GM20431 (cell line): ENCODE results near the gene NEK11.

Experiments
- in situ Hi-C: fragments of 300-500 bp; cut with MseI, MboI; formaldehyde crosslinking; loops from one replicate; pipeline ENCODE4 v1.15.0; 2020; ENCODE audit warnings: low sequenced_read_pairs; ENCODE audit not compliant: unreplicated experiment

NEK11 gene

DNA sequence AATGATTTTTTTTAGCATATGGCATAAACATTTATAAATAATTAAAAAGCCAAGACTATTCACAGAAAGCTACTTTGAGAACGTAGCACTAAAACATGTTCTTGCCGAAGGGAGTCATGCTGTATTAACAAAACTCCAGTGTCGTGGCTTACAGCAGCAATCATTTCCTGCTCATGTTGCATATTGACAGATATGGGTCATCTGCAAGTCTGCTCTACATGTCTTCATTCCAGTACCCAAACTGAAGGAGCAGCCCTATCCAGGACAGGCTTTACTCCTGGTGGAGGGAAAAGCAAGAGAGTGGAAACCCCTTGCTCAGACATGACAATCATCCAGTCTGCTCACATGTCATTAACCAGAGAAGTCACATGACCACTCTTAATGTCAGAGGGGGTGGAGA lies 87.6 kb downstream of the NEK11 start:
- in situ Hi-C loops = no loop called here

DNA sequence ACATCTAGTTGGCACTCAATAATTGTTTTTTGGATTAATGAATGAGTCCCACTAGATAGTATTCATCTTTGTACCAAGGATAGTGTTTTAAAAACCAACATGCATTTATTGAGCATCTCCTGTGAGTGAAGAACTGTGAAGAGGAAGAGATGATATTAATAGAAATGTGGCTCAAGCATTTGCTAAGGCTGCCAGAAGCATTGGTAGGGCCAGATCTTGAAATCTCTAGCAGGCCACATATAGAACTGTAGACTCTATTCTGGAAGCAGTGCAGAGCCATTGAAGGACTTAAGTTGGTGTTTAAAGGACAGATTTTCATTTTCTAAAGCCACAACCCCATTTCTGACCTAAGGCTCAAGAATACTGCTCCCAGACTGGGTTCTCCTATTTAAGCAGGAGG lies 99.0 kb downstream of the NEK11 start:
- in situ Hi-C loops = no loop called here

DNA sequence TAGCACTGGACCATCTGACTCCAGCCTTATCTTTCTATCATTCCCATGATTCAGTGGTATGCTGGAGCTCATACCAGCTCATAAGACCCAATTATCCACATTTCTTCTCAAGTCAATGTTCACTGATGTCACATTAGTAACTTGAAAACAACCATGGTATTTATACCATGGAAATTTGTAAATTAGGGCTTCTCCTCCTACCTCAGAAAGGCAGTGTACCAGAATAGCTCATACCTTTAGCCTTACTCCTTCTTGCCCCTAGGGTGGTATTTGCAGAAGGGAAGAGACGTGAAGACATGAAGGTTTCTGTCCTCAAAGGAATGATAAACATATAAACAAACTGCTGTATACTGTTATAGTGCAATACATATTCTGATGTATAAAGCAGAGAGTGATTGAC lies 114.2 kb downstream of the NEK11 start:
- in situ Hi-C loops = no loop called here

DNA sequence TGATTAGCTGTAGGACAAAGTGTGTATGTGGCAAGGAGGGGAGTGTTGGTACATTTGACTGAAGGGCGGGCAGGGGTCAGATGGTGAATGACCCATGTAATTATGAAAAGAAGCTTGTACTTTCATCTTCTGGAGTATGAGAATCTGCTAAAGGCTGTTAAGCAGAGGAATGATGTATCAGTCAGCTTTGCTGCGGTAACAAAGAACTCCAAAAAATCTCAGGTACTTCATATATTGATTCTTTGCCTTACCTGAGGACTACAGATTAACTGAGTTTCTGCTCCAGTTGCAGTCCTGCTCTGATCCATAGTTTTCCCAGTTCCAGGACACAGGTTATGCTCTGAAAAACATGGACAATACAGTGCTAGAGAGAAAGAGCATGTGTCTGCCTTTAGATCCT lies 115.1 kb downstream of the NEK11 start:
- in situ Hi-C loops = no loop called here

- in situ Hi-C loops = no loop called here
Observed at GRCh38 chr3:131142580-131142979, 115.9 kb downstream of the NEK11 start.

DNA sequence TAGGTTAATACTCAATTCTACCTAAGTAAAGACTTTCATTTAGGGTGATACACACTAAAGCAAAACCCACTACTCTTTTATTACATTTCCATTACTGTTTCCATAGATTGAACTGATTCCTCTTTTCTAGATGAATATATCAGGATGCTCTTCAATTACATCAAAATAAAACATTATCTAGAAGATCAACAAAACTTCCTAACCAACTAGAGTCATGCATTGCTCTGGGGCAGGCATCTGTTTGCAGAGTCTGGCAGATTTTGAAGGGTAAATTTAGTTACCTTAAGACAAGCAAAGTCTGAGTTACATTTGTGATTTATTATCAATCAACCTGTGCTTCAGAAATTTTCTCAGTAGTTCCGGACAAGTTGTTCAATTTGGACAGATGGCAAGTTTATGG lies 117.1 kb downstream of the NEK11 start:
- in situ Hi-C loops = no loop called here

- in situ Hi-C loops = no loop called here
Observed at GRCh38 chr3:131147534-131147933, 120.9 kb downstream of the NEK11 start.

DNA sequence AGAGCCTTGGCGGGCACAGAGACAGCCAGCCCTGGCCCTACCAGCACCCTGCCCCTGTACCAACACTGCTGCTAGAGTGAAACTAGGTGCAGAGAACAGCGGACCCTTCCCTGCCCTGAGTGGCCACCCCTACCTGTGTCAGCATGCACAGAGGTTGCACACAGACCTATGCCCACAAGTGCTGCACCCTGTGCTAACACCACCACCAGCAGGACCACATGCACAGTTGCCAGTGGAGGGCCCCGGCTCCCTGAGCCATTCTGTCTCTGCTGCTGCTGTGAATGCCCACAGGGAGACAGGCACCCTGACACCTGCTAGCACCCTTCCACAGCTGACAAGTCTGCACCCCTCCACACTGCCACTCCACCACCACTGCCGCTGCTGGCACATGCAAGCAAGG lies 131.8 kb downstream of the NEK11 start:
- in situ Hi-C loops = no loop called here

DNA sequence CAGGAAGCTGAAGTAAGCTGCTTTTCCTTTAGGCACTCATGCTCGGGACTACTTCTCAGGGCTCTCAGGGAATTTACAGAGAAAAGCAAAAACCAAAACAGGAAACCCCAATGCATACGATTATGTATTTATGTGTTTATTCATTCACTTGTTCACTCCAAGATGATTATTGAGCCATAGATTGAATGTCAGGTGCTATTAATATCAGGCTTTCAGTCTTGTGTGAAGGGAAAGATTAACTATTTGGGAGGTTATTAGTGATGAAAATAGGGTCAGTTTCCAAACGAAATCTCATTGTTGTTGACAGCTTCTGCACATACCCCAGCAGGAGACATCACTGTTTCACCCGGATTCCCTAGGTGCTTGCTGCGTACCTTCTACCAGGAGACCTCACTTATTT lies 135.8 kb downstream of the NEK11 start:
- in situ Hi-C loops = no loop called here

DNA sequence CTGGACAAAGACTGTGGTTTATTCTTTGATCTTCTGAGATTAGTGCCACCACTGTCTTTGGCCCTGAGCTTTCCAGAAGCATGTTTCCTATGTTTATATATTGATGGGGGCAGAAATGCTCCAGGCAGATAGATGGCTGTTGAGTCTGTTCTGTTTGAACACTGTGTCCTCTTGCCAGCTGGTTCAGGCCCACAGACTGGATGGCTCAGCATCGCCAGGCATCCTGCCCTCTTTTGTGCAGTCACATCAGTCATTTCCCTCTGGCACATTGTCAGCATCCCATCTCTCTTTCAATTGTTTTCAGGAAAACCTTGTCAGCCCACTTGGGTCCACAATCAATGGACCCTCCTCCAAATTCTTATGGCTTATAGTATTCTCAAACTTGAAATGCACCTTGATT lies 141.2 kb downstream of the NEK11 start:
- in situ Hi-C loops = no loop called here

- in situ Hi-C loops = no loop called here
Observed at GRCh38 chr3:131169331-131169730, 142.7 kb downstream of the NEK11 start.

- in situ Hi-C loops = no loop called here
Observed at GRCh38 chr3:131172502-131173200, 146.0 kb downstream of the NEK11 start.

- in situ Hi-C loops = no loop called here
Observed at GRCh38 chr3:131174752-131175151, 148.1 kb downstream of the NEK11 start.

- in situ Hi-C loops = no loop called here
Observed at GRCh38 chr3:131178710-131179375, 152.2 kb downstream of the NEK11 start.

DNA sequence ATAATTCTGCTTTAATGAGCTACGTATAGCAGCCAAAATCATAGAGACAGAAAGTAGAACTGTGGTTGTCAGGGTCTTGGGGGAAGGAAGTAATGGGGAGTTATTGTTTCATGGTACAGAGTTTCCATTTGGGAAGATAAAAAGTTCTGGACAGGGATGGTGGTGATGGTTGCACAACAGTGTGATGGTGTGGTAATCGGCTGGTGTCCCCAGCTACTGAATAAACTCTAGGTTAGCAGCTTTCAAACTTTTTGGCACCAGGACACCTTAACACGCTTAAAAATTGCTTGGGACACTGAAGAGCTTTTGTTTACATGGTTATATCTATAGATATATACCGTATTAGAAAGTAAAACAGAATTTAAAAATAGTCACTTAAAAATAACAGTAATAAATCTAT lies 166.0 kb downstream of the NEK11 start:
- in situ Hi-C loops = no loop called here

GRCh38 chr3:131193641-131194238 lies 167.1 kb downstream of the NEK11 start:
- in situ Hi-C loops = no loop called here

- in situ Hi-C loops = no loop called here
Observed at GRCh38 chr3:131194816-131195215, 168.1 kb downstream of the NEK11 start.

DNA sequence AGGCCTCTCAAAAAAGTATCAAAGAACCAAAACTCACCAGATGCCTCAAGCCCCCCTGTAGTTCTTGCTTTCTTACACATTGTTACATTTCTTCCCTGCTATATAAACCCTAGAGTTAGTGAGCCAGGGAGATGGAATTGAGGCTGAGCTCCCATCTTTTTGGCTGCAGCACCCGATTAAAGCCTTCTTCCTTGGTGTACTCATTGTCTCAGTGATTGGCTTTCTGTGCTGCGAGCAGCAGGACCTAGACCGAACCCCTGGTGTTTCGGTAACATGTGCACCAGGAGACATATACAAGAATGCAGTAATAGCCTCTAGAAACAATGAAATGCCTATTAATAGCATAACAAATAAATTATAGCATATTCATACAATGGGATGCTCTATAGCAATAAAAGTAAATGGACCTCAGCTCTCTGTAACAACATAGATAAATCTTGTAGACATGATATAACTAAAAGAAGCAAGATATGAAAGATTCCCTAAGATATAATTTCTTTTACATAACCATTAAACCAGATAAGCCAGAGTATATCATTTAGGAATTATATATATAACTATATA lies 174.0 kb downstream of the NEK11 start:
- in situ Hi-C loops = no loop called here

DNA sequence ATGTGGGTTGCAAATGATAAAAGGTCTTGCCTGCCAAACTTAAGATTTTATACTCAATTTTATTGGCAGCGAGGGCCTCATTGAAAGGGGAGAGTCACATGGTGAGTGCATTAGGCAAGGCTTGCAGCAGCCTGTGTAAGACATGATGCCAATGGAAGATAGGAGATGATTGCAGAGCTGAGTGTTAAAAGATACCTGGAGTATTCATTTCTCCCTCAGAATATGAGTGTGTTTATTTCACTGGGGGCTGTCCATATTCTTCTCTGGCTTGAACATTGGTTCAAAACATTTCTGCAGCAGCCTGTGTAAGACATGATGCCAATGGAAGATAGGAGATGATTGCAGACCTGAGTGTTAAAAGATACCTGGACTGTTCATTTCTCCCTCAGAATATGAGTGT lies 189.7 kb downstream of the NEK11 start:
- in situ Hi-C loops = no loop called here

- in situ Hi-C loops = no loop called here
Observed at GRCh38 chr3:131216801-131217200, 190.1 kb downstream of the NEK11 start.

GRCh38 chr3:131217296-131217741 lies 190.6 kb downstream of the NEK11 start:
- in situ Hi-C loops = no loop called here
